SKM-1 treated with dmso at 0.1 percent for 144 hours (cell line): ENCODE data around the gene SPN.
"Not testable (repeated sequence)": the region's sequence is repeated elsewhere in the genome, so short reads cannot be mapped to it uniquely, and the experiment has no call there.

Experiments
- DNase-seq: peaks from one replicate; lab custom pipeline; 2025; ENCODE audit not compliant: unreplicated experiment; lab: John Stamatoyannopoulos, UW

The SPN gene

GRCh38 chr16:29675811-29676643 lies 13.0 kb downstream of the SPN start:
- DNase-seq = peak; percentile 80

- DNase-seq = no peak
These were observed 14.1 kb downstream of the SPN start for GRCh38 chr16:29676989-29677785.

DNA sequence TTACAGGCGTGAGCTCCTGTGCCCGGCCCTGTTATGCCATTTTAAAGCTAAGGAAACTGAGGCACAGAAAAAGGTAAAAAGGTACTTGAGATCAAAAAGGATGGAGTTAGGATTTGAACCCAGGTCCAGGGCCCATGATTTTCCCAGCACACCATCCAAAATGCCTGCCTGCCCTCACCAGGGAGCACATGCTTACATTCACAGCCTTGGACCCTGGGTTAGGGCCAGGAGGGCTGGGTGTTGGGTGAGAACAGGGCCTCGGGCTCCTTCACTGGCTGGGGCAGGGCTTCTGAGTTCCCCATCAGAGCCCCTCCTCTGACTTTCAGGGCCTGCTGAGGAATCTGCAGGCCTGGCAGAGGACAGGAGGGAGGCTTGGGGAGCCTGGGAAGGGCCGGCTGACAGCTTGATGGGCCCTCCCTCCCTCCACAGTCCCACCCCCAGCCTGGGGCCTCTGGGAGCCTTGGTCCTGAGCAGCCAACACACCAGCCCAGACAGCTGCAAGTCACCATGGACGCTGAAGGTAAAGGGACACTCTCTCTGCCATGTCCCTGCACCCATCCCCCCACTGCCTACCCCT lies 15.7 kb downstream of the SPN start, which contains the start of gene QPRT:
QPRT (plus strand) TSS at position 490 of the 577 bp plus-strand sequence; CDS start at position 508, 18 bp downstream.
- peak; percentile 49 for DNase-seq

GRCh38 chr16:29680180-29680598 lies 17.1 kb downstream of the SPN start:
- DNase-seq = no peak

- DNase-seq = no peak
These were observed 20.6 kb downstream of the SPN start for GRCh38 chr16:29683543-29684090.

- no peak for DNase-seq
These were observed 21.6 kb downstream of the SPN start for GRCh38 chr16:29684679-29685078.

- DNase-seq = peak; percentile 75
These were observed 23.8 kb downstream of the SPN start for GRCh38 chr16:29686740-29687332.

- DNase-seq = no peak
These were observed 24.7 kb downstream of the SPN start for GRCh38 chr16:29687755-29688154.

- no peak for DNase-seq
These were observed 25.1 kb downstream of the SPN start for GRCh38 chr16:29688172-29688571.

DNA sequence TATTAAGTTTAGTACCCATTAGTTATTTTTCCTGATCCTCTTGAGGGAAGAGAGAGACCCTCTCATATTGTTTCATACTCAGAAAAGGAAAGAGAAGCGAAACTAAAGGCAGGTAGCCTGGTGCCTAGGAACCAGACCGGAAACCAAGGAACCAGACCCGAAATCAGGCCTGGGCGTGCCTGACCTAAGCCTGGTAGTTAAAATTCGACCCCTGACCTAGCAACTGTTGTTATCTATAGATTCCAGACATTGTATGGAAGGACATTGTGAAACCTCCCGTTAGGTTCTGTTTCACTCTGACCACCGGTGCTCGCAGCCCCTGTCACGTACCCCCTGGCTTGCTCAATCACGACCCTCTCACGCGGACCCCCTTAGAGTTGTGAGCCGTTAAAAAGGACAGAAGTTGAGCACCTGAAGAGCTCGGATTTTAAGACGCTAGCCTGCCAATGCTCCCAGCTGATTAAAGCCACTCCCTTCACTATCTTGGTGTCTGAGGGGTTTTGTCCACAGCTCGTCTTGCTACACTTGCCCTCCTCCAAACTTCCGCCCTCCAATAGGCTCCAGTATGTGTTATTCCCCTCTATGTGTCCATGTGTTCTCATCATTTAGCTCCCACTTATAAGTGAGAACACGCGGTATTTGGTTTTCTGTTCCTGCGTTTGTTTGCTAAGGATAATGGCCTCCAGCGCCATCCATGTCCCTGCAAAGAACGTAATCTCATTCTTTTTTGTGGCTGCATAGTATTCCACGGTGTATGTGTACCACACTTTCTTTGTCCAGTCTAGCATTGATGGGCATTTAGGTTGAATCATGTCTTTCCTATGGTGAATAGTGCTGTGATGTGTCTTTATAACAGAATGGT lies 26.7 kb downstream of the SPN start:
- peak; percentile 36 for DNase-seq

DNA sequence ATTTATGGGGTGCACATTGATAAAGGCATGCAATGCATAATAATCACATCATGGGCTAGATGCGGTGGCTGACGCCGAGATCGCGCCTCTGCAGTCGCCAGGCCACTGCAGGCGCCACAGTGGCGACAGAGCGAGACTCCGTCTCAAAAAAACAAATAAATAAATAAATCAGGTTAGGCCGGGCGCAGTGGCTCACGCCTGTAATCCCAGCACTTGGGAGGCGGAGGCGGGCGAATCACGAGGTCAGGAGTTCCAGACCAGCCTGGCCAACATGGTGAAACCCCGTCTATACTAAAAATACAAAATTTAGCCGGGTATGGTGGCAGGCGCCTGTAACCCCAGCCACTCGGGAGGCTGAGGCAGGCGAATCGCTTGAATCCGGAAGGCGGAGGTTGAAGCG lies 29.6 kb downstream of the SPN start:
- DNase-seq = not testable (repeated sequence)

DNA sequence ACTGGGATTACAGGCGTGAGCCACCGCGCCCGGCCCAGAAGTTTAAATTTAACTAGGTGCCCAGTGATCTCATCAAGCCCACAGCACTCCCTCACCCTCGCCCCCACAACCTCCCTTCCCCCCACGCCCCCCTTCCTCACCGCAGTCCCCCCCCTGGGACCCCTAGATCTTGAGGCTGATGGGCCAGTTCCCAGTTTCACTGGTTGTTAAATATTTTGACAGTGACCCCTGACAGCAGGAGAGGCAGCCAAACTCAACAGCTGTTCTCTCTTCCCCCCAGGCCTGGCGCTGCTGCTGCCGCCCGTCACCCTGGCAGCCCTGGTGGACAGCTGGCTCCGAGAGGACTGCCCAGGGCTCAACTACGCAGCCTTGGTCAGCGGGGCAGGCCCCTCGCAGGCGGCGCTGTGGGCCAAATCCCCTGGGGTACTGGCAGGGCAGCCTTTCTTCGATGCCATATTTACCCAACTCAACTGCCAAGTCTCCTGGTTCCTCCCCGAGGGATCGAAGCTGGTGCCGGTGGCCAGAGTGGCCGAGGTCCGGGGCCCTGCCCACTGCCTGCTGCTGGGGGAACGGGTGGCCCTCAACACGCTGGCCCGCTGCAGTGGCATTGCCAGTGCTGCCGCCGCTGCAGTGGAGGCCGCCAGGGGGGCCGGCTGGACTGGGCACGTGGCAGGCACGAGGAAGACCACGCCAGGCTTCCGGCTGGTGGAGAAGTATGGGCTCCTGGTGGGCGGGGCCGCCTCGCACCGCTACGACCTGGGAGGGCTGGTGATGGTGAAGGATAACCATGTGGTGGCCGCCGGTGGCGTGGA lies 31.5 kb downstream of the SPN start:
- no peak for DNase-seq

GRCh38 chr16:29695675-29696074 lies 32.6 kb downstream of the SPN start:
- DNase-seq = not testable (repeated sequence)

DNA sequence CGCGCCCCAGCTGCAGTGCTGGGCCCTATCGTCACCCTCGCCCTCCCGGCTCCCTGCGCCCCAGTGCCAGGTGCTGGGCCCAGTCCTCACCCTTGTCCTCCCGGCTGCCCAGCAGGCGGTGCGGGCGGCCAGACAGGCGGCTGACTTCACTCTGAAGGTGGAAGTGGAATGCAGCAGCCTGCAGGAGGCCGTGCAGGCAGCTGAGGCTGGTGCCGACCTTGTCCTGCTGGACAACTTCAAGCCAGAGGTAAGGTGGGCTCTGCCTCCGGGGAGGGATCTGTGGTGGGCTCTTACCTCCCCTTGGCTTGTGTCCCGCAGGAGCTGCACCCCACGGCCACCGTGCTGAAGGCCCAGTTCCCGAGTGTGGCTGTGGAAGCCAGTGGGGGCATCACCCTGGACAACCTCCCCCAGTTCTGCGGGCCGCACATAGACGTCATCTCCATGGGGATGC lies 33.9 kb downstream of the SPN start:
- no peak for DNase-seq

DNA sequence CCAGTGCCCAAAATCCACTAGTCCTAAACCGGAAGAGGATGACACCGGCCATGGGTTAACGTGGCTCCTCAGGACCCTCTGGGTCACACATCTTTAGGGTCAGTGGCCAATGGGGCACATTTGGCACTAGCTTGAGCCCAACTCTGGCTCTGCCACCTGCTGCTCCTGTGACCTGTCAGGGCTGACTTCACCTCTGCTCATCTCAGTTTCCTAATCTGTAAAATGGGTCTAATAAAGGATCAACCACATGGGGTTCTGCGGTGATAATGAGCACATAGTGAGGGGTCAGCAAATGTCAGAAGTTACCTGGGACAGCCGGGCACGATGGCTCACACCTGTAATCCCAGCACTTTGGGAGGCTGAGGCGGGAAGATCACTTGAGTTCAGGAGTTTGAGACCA lies 34.3 kb downstream of the SPN start:
- DNase-seq = no peak

DNA sequence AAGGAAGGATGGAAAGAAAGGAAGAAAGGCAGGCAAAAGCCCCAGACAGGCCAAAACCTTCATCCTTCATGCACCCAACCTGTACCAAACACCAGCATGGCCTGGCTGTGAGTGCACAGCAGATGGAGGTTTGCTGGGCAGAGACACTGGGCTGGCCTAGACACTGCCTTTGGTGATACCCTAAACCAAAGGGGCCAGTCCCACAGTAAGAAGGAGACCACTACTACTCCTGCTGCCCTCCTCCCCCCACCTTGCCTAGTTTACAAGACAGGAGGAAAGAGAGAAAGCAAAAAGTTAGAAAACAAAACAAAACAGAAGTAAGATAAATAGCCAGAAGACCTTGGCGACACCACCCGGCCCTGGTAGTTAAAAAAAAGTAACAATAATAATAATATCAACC lies 35.0 kb downstream of the SPN start:
- no peak for DNase-seq

DNA sequence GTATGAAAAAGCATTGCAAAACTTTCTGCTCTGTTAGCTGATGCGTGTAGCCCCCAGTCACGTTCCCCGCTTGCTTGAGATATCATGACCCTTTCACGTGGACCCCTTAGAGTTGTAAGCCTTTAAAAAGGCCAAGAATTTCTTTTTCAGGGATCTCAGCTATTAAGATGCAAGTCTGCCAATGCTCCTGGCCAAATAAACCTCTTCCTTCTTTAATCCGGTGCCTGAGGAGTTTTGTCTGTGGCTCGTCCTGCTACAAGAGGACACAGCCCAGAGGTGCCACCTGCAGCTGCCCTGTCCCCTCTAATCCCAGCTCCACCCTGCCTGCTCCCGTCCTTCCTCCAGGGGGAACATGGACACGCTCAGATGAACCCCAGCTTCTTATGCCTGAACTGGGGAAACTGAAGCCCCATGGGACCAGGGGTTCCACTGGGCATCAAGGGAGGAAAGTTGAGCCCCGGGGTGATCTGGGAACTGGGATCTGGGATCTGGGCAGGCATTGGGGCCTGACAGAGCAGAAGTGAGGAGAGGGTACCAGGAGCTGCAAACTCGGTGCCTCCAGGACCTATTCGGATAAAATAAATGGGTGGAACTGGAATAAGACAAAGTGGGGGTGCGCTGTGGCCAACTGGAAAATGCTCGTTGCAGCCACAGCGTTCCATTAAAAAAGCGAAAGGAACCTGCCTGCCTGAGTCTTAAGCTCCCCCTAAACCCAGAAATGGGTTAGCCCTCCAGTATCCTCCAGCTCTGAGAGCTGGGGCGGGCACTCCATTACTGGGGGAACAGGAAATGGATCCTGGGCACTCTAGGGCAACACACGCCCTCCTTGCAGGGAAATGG lies 35.7 kb downstream of the SPN start:
- DNase-seq = no peak
